Transverse colon (tissue), 4 donors: Measurements from ENCODE around the gene EIF2S1. TPM values are rescaled to one million over a fixed set of nuclear protein-coding genes. Genes with fewer than 3 reads are reported as not detected.
A peak's percentile ranks its signal among the peaks of the same experiment; 100 is the strongest.

Experiments
- DNase-seq: peaks from one replicate; pipeline ENCODE4 v3.0.0-alpha.2; 2019
- H3K27ac ChIP-seq, 4 donors: fragments of 200-600 bp; sonication (generic); 2 replicates each; pipeline ENCODE4 v1.5.1; 2016 to 2018; ENCODE audit warnings: inconsistent platforms in 4 of 4
- H3K27me3 ChIP-seq: fragments of 200-600 bp; sonication (generic); 2 replicates; pipeline ENCODE4 v1.5.1; 2017; ENCODE audit warnings: inconsistent platforms
- H3K36me3 ChIP-seq, 4 donors: fragments of 200-600 bp; sonication (generic); 2 replicates each; pipeline ENCODE4 v1.5.1; 2017 to 2019; ENCODE audit warnings: inconsistent platforms in 4 of 4
- H3K4me1 ChIP-seq, 4 donors: fragments of 200-600 bp; sonication (generic); 2 replicates each; pipeline ENCODE4 v1.5.1; 2017 to 2020; ENCODE audit warnings: inconsistent platforms in 4 of 4
- H3K4me3 ChIP-seq, 4 donors: fragments of 200-600 bp; sonication (generic); 1 replicate in 1 of 4; 2 replicates in 3 of 4; pipeline versions ENCODE4 v1.5.1 to v1.6.1; 2017 to 2019; ENCODE audit warnings: inconsistent platforms in 4 of 4
- H3K9me3 ChIP-seq, 2 donors: fragments of 200-600 bp; sonication (generic); 2 replicates each; pipeline ENCODE4 v1.5.1; 2017 to 2019; ENCODE audit warnings: inconsistent platforms in 2 of 2
- EP300 ChIP-seq: sonication (generic); formaldehyde crosslinking; IDR thresholded peaks from one replicate; pipeline ENCODE4 v1.6.1; 2017; ENCODE audit warnings: antibody characterized with exemption, low read depth
- POLR2A ChIP-seq: fragments of 450-650 bp; IDR thresholded peaks from one replicate; pipeline ENCODE4 v1.6.1; 2016; ENCODE audit warnings: antibody characterized with exemption, mild to moderate bottlenecking, moderate library complexity
- POLR2AphosphoS5 ChIP-seq, 3 donors: sonication (generic); formaldehyde crosslinking; IDR thresholded peaks; one replicate each; pipeline ENCODE4 v1.6.1; 2016; ENCODE audit warnings: antibody characterized with exemption in 3 of 3
- WGBS, 2 donors: methylation state at CpG; one replicate each; pipeline ENCODE4 v1.1.5; 2018; ENCODE audit warnings: low coverage in 1 of 2; 5-methylcytosine and 5-hydroxymethylcytosine counted together
- in situ Hi-C, 4 donors: fragments of 200-750 bp; cut with MboI; loops; one replicate each; pipeline versions ENCODE4 v1.15.0 to v1.15.1; 2017; ENCODE audit warnings: low sequenced_read_pairs in 3 of 4, low pct_ligation_motif_present in 1 of 4, low pct_unique_long_range_greater_than_20kb in 1 of 4
- intact Hi-C: fragments of 100-400 bp; cut with DNase I; formaldehyde crosslinking; loops from one replicate; pipeline ENCODE4 v1.15.1; 2023; ENCODE audit warnings: low total_unique reads
- total RNA-seq, 4 donors: library from RNA; depleted of rRNA; stranded (reverse); fragments of >200 nt; gene quantifications; one replicate each; pipeline ENCODE4 v1.1.0, GENCODE V29; 2016
- TF ChIP-seq, protein P1 (sequence below), 5 experiments: fragments of 200-600 bp in 3 of 5; fragments of 450-650 bp in 2 of 5; sonication (generic) in 3 of 5; IDR thresholded peaks; 1 replicate in 2 of 5; 2 replicates in 3 of 5; pipeline ENCODE4 v1.5.1; 2016 to 2017; ENCODE audit warnings: antibody characterized with exemption in 5 of 5, inconsistent platforms in 3 of 5, mild to moderate bottlenecking in 2 of 5, moderate library complexity in 1 of 5

EIF2S1 gene
- total RNA-seq, 4 donors from 2014 or later, result 7.1 to 51.7 (median 21.7) TPM

DNA sequence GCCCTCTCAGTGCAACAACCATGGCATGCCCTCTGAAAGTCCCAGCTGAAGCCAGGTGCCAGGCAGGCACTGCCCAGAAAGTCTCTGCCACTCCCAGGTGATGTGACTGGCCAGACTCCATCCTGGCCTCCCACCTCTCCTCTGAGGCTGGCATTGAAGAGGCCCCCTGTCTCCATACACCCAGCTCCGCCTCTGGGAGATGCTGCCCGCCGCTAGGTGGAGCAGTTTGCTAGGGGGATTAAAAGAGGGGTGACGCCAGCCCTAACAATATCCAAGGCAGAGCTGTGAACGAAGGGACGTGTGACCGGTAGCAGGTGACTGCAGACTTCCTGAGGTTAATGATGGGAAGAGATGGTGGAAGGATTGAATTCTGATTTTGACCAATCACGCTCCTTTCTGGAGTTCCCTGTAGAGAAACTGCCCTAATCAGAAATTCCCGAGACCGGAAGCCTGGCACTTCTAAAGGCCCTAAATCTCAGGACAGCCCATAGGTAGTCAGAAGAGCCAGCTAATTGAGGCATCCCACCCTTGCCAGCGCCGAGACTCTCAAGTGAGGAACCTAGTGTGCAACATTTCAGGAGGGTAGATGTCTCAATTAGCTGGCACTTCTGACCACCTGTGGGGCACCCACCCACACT is 60.1 kb downstream of the EIF2S1 start:
- peak; percentile 51 for DNase-seq
- in situ Hi-C loops, result loop anchor here in 2 of 4 donors (5.0 to 10.0 kb wide), 2 partner anchors 145 to 152 kb away; no protein-coding TSS in a partner anchor
- intact Hi-C loops, result no loop called here

DNA sequence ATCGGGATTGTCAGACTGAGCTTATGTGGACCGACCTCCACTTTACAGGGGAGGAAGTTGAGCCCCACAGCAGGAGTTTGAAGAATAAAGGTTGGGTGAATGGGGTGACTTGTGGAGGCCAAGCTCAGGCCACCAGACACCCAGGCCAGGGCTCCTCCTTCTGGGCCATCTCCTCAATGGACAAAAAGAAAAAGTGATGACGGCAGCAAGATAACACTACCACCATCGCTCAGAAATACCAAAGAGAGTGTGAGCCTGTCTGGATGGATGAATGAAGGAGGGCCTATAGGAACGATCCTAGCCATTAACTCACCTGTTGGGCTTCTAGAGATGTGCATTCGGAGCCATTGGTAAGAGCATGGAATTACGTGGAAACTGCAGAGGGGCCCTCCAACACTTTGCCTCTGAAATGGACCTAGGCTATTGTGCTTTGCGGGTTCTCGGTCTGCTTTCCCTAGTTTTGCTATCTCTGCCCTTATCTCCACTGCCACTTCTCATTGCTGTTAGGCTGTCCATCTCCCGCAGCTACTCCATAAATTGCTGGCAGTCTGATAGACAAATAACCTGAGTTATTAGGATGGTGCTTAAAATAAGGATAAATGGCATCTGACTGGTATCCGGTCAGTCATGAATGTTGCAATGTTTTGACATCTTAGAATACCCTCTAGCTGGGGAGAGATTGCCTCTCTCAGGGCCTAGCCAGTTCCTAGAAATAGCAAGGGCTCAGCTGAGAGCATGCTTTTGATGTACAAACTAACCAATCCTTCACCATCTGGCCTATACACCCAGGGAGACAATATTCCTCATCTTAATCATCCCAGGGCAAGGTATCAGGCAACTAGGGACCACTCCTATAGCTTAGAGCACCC is 61.5 kb downstream of the EIF2S1 start:
- no peak for DNase-seq
- TF ChIP-seq, protein P1, sequence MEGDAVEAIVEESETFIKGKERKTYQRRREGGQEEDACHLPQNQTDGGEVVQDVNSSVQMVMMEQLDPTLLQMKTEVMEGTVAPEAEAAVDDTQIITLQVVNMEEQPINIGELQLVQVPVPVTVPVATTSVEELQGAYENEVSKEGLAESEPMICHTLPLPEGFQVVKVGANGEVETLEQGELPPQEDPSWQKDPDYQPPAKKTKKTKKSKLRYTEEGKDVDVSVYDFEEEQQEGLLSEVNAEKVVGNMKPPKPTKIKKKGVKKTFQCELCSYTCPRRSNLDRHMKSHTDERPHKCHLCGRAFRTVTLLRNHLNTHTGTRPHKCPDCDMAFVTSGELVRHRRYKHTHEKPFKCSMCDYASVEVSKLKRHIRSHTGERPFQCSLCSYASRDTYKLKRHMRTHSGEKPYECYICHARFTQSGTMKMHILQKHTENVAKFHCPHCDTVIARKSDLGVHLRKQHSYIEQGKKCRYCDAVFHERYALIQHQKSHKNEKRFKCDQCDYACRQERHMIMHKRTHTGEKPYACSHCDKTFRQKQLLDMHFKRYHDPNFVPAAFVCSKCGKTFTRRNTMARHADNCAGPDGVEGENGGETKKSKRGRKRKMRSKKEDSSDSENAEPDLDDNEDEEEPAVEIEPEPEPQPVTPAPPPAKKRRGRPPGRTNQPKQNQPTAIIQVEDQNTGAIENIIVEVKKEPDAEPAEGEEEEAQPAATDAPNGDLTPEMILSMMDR (IDR thresholded peaks at IDR 0.05), result no peak
- TF ChIP-seq POLR2AphosphoS5 (IDR thresholded peaks at IDR 0.05) (no peak), EP300 (no peak), POLR2A (no peak)
- intact Hi-C loops, result no loop called here
- no peak overlapping the region for H3K27ac ChIP-seq
- in situ Hi-C loops, result loop anchor here in 2 of 4 donors (5.0 to 10.0 kb wide), 2 partner anchors 143 to 151 kb away; no protein-coding TSS in a partner anchor
- H3K9me3 ChIP-seq, result no peaks in the 10 kb centered on the region
- 86 to 95% methylated on average over 2 to 11 of the region's 11 CpGs for WGBS, 2 donors
- H3K4me3 ChIP-seq, result no peak overlapping the region
- no peaks in the 10 kb centered on the region for H3K36me3 ChIP-seq
- peaks cover 0 to 10% (median 7%) of the 10 kb centered on the region in 4 donors for H3K4me1 ChIP-seq
- H3K27me3 ChIP-seq, result peaks cover 12% of the 10 kb centered on the region

More for the DNA sequence above, 60.1 kb downstream of the EIF2S1 start:
- TF ChIP-seq, protein P1 (IDR thresholded peaks at IDR 0.05), result peak; percentile 31 to 66 (median 54)
- TF ChIP-seq EP300, result no peak
- TF ChIP-seq POLR2AphosphoS5 (IDR thresholded peaks at IDR 0.05), result no peak
- peaks cover 0 to 10% (median 7%) of the 10 kb centered on the region in 4 donors for H3K4me1 ChIP-seq
- no peaks in the 10 kb centered on the region for H3K9me3 ChIP-seq
- H3K36me3 ChIP-seq, result no peaks in the 10 kb centered on the region
- H3K4me3 ChIP-seq, result no peak overlapping the region
- 60% methylated on average over 12 of the region's 12 CpGs; no CpG with 5 or more reads in 1 of the 2 donors for WGBS, 2 donors
- peak overlapping the region in 2 of 4 donors; percentile 60 to 69 for H3K27ac ChIP-seq
- peaks cover 5% of the 10 kb centered on the region for H3K27me3 ChIP-seq

DNA sequence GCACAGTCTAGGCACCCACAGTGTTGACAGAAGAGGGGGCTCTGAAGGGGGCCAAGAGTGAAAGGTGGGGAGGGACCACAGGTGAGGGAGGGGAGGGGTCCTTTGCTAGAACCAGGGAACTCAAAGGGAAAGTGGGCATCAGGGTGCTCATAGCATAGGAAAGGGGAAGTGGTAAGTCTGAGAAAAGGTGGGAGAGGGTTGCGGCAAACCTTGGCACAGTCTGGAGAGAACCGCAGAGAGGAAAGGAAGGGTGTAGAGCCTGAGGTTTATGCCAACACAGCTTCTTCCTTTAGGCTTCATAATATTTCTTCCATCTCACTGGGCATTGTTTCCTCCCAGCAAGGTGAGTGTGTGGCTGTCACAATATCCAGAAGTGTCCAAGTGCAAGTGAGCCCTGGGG is 63.3 kb downstream of the EIF2S1 start:
- Histone ChIP-seq H3K4me1 (peaks cover 2 to 16% (median 14%) of the 10 kb centered on the region in 4 donors), H3K4me3 (no peak overlapping the region), H3K36me3 (no peaks in the 10 kb centered on the region), H3K27ac (no peak overlapping the region), H3K27me3 (peaks cover 12% of the 10 kb centered on the region), H3K9me3 (no peaks in the 10 kb centered on the region)
- 63 to 71% methylated on average over 2 of the region's 2 CpGs for WGBS, 2 donors
- TF ChIP-seq EP300 (no peak), POLR2A (no peak), POLR2AphosphoS5 (IDR thresholded peaks at IDR 0.05) (no peak)
- TF ChIP-seq, protein P1 (IDR thresholded peaks at IDR 0.05), result no peak
- intact Hi-C loops, result no loop called here
- in situ Hi-C loops, result loop anchor here in 2 of 4 donors (5.0 to 10.0 kb wide), 2 partner anchors 141 to 149 kb away; no protein-coding TSS in a partner anchor
- DNase-seq, result no peak

DNA sequence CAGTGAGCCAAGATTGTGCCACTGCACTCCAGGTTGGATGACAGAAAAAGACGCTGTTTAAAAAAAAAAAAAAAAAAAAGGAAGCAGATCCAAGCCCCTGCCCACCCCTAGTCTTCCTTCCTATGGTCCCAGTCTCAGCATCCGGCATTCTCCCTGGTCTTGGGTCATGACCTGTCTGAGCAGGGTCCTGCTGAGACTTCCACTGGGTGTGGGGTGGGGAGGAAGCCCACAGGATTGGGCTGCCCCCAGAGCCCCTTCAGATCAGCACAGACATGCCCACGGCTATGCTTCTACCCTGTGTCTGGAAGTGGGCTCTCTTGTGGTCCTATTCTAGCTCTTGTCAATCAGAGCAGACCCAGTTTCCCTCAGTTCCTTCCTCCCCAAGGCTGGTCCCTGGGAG is 64.4 kb downstream of the EIF2S1 start:
- H3K36me3 ChIP-seq, result no peaks in the 10 kb centered on the region
- 41 to 68% methylated on average over 2 to 3 of the region's 3 CpGs for WGBS, 2 donors
- intact Hi-C loops (no loop called here), in situ Hi-C loops (loop anchor here in 2 of 4 donors (5.0 to 10.0 kb wide), 2 partner anchors 140 to 148 kb away; no protein-coding TSS in a partner anchor)
- peaks cover 12% of the 10 kb centered on the region for H3K27me3 ChIP-seq
- TF ChIP-seq POLR2AphosphoS5 (IDR thresholded peaks at IDR 0.05), result no peak
- H3K9me3 ChIP-seq, result no peaks in the 10 kb centered on the region
- no peak for DNase-seq
- peaks cover 5 to 15% (median 13%) of the 10 kb centered on the region in 4 donors for H3K4me1 ChIP-seq
- H3K27ac ChIP-seq, result no peak overlapping the region
- no peak overlapping the region for H3K4me3 ChIP-seq
